ENCODE measurements around the gene ERO1B.

- no peak for TF ChIP-seq CTCF (conservative IDR thresholded peaks at IDR 0.05; ENCODE audit: low read length)
- no peak for TF ChIP-seq EZH2phosphoT487 (IDR thresholded peaks at IDR 0.05; ENCODE audit: borderline replicate concordance, low read depth, low read length)
Measured at GRCh38 chr1:236206548-236206947, 75.2 kb downstream of the ERO1B start.

All from OCI-LY7 (cell line).